ENCODE data around the gene SMAD2.

SMAD2 gene

DNA sequence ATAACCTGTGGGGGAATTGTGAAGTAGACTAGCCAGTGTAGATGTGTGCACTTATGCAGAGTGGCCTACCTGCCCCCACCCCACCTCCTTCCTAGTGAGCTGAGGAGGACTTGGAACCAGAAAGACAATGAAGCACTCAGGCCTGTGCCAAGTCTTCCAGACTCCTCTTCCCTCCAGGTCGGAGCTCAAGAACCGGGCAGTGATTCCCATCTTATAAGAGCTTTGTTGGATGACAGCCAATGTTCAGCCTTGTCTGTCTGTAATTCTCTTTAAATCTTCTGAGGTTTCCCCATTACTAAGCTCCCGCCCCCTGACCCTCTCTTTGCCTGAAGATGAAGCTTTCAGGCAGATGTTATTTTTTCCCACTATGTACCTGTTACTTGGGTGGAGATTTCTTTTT lies 121.0 kb downstream of the SMAD2 start:
- TF ChIP-seq, protein P1, sequence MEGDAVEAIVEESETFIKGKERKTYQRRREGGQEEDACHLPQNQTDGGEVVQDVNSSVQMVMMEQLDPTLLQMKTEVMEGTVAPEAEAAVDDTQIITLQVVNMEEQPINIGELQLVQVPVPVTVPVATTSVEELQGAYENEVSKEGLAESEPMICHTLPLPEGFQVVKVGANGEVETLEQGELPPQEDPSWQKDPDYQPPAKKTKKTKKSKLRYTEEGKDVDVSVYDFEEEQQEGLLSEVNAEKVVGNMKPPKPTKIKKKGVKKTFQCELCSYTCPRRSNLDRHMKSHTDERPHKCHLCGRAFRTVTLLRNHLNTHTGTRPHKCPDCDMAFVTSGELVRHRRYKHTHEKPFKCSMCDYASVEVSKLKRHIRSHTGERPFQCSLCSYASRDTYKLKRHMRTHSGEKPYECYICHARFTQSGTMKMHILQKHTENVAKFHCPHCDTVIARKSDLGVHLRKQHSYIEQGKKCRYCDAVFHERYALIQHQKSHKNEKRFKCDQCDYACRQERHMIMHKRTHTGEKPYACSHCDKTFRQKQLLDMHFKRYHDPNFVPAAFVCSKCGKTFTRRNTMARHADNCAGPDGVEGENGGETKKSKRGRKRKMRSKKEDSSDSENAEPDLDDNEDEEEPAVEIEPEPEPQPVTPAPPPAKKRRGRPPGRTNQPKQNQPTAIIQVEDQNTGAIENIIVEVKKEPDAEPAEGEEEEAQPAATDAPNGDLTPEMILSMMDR (IDR thresholded peaks at IDR 0.05), result no peak

DNA sequence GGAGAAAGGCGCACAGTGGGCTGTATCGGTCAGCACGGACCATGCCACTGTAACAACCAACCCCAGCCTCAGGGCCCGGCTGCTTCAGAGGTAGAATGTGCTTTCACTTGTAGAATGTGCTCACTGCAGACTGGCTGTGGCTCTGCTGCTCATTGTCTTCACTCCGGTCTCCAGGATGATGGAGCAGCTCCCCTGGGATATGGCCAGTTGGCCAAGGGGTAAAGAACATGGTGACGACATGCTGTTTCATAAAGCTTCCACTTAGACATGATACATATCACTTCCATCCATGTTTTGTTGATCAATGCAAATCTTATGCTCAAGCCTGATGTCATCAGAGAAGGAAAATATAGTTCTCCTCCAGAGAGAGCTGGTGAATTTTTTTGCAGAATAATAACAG lies 127.7 kb downstream of the SMAD2 start:
- TF ChIP-seq, protein P1 (IDR thresholded peaks at IDR 0.05), result no peak

DNA sequence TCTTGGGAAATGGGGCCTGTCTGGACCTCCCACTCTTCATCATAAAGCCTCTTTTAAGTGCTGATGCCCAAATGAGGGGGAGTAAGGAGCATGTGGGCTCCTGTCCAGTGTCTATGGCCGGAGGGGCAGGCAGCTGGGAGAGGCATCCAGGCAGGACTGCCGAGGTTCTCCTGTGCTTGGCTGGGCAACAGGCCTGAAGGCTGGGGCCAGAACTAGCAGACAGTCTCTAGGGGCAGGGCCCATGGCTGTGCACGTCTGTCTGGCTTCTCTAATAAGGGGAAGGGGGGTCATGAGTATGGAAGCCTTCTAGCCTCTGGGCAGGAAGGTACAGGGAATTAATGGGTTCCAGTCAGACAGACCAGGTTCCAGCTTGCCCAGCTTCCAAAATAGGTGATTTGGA lies 128.6 kb downstream of the SMAD2 start:
- TF ChIP-seq, protein P1 (IDR thresholded peaks at IDR 0.05), result no peak

DNA sequence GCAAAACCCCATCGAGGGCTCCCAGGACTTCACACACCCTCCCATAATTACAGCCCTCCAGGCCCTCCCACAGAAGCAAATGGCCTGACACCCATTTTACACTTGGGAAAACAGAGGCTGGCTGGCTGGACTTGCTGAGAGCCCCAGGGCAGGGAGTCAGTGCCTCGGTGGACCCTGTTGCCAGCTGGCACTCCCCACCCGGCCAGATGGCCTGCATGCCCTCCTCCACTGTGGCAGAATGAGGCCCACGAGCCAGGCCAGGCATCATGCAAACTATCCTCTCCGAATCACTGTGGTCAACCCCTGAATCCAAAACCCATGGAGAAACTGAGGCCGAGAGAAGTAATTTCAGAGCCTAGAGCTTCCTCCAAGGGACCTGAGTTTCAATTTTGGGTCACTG lies 129.7 kb downstream of the SMAD2 start:
- TF ChIP-seq, protein P1 (IDR thresholded peaks at IDR 0.05), result no peak

DNA sequence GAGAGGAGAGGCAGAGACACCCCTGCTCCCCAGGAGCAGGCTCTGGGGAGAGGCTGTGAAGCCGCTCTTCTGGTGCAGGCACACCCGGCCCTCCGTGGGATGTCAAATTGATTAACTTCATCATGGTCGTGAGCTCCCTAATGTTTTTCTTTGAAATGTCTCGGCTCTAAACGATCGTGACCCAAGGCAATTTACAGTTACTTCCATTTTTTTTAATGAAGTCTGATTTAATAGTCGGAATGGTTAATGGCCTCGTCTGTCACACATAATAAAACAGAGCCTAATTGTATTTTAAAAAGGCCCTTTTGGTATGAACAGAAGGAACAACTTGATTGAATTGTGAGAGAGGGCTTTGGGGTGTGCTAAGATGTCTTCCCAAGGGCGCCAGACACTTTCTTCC lies 130.2 kb downstream of the SMAD2 start:
- TF ChIP-seq, protein P1 (IDR thresholded peaks at IDR 0.05), result no peak

DNA sequence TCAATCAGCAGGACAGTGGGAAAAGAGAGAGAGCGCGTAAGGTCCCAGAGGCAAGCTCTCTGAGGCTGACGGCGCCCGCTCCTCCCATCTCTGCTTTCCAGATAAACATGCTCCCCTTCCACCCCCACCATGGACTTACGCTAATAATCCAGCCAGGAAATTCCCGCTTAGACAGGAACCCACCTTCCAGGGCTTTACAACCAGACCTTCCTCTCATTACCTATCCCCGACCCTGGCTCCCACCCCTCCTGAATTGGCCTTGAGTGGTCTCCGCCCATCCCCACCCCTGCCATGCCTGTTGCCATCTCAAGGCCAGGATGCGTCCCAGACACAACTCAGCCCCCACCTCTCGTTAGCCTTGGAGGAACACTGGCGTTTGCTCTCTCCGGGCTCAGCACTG lies 131.1 kb downstream of the SMAD2 start:
- TF ChIP-seq, protein P1 (IDR thresholded peaks at IDR 0.05), result no peak

DNA sequence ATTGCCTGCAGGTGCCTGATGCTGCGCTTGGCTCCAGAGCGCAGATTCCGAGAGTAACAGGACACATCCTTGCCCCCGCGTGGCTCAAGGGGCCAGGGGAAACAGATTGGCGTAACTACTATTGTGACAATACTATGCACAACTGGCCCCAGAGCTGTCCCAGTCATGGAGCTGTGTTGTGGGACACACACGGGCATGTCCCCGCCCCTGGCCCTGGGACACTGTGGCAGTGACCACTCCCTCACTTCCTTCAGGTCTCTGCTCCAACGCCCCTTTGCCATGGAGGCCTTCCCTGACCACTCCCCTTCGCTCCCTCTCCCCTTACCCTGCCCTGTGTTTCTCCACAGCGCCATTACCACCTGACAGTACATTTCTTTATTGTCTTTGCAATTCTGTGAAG lies 132.1 kb downstream of the SMAD2 start:
- TF ChIP-seq, protein P1 (IDR thresholded peaks at IDR 0.05), result no peak

DNA sequence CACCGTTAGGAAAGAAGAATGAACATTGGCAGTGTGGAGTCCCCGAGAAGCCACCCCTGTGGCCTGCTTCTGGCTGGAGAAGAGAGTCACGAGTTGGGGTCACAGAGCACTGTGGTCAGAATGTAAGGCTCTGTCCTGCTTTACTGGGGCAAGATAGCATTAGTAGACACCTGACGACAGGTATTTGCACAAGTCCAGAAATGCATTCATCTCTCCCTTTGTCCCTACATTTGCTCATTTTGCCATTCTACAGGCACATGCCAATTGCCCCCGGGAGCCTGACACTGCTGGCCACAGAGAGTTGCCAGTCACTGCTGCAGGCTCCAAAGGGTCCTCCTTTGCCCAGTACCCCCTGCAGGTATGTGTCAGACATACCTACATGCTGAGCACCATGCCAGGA lies 133.3 kb downstream of the SMAD2 start:
- TF ChIP-seq, protein P1 (IDR thresholded peaks at IDR 0.05), result no peak

Data from LNCAP (cell line).